IPS-18a (cell line): ENCODE results near the gene CYBRD1.
"Not testable (repeated sequence)": the region's sequence is repeated elsewhere in the genome, so short reads cannot be mapped to it uniquely, and the experiment has no call there.

ENCODE experiments used
- H3K27ac ChIP-seq: one replicate; pipeline ENCODE4 v1.5.1; 2013; ENCODE audit warnings: low read length
- H3K27me3 ChIP-seq: one replicate; pipeline ENCODE4 v1.6.1; 2013; ENCODE audit warnings: mild to moderate bottlenecking, low read length; ENCODE audit not compliant: control insufficient read depth, insufficient read depth
- H3K36me3 ChIP-seq: one replicate; pipeline ENCODE4 v1.6.1; 2013; ENCODE audit warnings: low read depth, low read length; ENCODE audit not compliant: control insufficient read depth
- H3K4me1 ChIP-seq: one replicate; pipeline ENCODE4 v1.6.1; 2013; ENCODE audit warnings: low read depth, low read length; ENCODE audit not compliant: control insufficient read depth
- H3K4me3 ChIP-seq: one replicate; pipeline ENCODE4 v1.5.1; 2013; ENCODE audit warnings: low read length
- H3K9ac ChIP-seq: one replicate; pipeline ENCODE4 v1.6.1; 2013; ENCODE audit warnings: mild to moderate bottlenecking, low read length, moderate library complexity
- H3K9me3 ChIP-seq: one replicate; pipeline ENCODE4 v1.6.1; 2013; ENCODE audit warnings: low read depth, low read length; ENCODE audit not compliant: control insufficient read depth

CYBRD1 gene

GRCh38 chr2:171533331-171533730 is 11.1 kb downstream of the CYBRD1 start:
- no peaks in the 10 kb centered on the region for H3K4me1 ChIP-seq
- H3K27me3 ChIP-seq = no peaks in the 10 kb centered on the region
- H3K36me3 ChIP-seq = no peaks in the 10 kb centered on the region
- no peak overlapping the region for H3K9ac ChIP-seq
- H3K9me3 ChIP-seq = no peaks in the 10 kb centered on the region
- H3K27ac ChIP-seq = no peak overlapping the region
- no peak overlapping the region for H3K4me3 ChIP-seq

- H3K36me3 ChIP-seq, H3K4me1 ChIP-seq, H3K9me3 ChIP-seq, H3K4me3 ChIP-seq, H3K27me3 ChIP-seq, H3K27ac ChIP-seq, H3K9ac ChIP-seq: not testable (repeated sequence)
These were observed 13.3 kb downstream of the CYBRD1 start for GRCh38 chr2:171535528-171535927.

GRCh38 chr2:171540437-171540836 is 18.2 kb downstream of the CYBRD1 start:
- no peaks in the 10 kb centered on the region for H3K4me1 ChIP-seq
- no peaks in the 10 kb centered on the region for H3K9me3 ChIP-seq
- H3K27ac ChIP-seq = no peak overlapping the region
- H3K36me3 ChIP-seq = no peaks in the 10 kb centered on the region
- no peak overlapping the region for H3K9ac ChIP-seq
- no peak overlapping the region for H3K4me3 ChIP-seq
- no peaks in the 10 kb centered on the region for H3K27me3 ChIP-seq

- Histone ChIP-seq H3K9ac (no peak overlapping the region), H3K27me3 (no peaks in the 10 kb centered on the region), H3K9me3 (no peaks in the 10 kb centered on the region), H3K4me3 (no peak overlapping the region), H3K27ac (no peak overlapping the region), H3K4me1 (no peaks in the 10 kb centered on the region), H3K36me3 (no peaks in the 10 kb centered on the region)
These were observed 19.1 kb downstream of the CYBRD1 start for GRCh38 chr2:171541202-171541887.

- no peaks in the 10 kb centered on the region for H3K27me3 ChIP-seq
- H3K4me1 ChIP-seq = no peaks in the 10 kb centered on the region
- H3K9me3 ChIP-seq = no peaks in the 10 kb centered on the region
- no peak overlapping the region for H3K9ac ChIP-seq
- no peak overlapping the region for H3K4me3 ChIP-seq
- H3K36me3 ChIP-seq = no peaks in the 10 kb centered on the region
- H3K27ac ChIP-seq = no peak overlapping the region
These were observed 22.8 kb downstream of the CYBRD1 start for GRCh38 chr2:171545086-171545485.

- H3K9ac ChIP-seq = no peak overlapping the region
- H3K9me3 ChIP-seq = no peaks in the 10 kb centered on the region
- H3K4me1 ChIP-seq = no peaks in the 10 kb centered on the region
- no peaks in the 10 kb centered on the region for H3K36me3 ChIP-seq
- H3K27ac ChIP-seq = no peak overlapping the region
- no peak overlapping the region for H3K4me3 ChIP-seq
- no peaks in the 10 kb centered on the region for H3K27me3 ChIP-seq
These were observed 25.0 kb downstream of the CYBRD1 start for GRCh38 chr2:171547256-171547655.

GRCh38 chr2:171547720-171548119 is 25.4 kb downstream of the CYBRD1 start:
- Histone ChIP-seq H3K27ac (no peak overlapping the region), H3K9me3 (no peaks in the 10 kb centered on the region), H3K4me1 (no peaks in the 10 kb centered on the region), H3K36me3 (no peaks in the 10 kb centered on the region), H3K9ac (no peak overlapping the region), H3K27me3 (no peaks in the 10 kb centered on the region), H3K4me3 (no peak overlapping the region)

- no peaks in the 10 kb centered on the region for H3K4me1 ChIP-seq
- no peaks in the 10 kb centered on the region for H3K27me3 ChIP-seq
- H3K9ac ChIP-seq = no peak overlapping the region
- no peaks in the 10 kb centered on the region for H3K36me3 ChIP-seq
- H3K4me3 ChIP-seq = no peak overlapping the region
- no peak overlapping the region for H3K27ac ChIP-seq
- no peaks in the 10 kb centered on the region for H3K9me3 ChIP-seq
These were observed 28.3 kb downstream of the CYBRD1 start for GRCh38 chr2:171550613-171551012.

GRCh38 chr2:171551836-171552235 is 29.6 kb downstream of the CYBRD1 start:
- no peak overlapping the region for H3K27ac ChIP-seq
- H3K36me3 ChIP-seq = no peaks in the 10 kb centered on the region
- H3K4me3 ChIP-seq = no peak overlapping the region
- no peaks in the 10 kb centered on the region for H3K4me1 ChIP-seq
- H3K9ac ChIP-seq = no peak overlapping the region
- no peaks in the 10 kb centered on the region for H3K9me3 ChIP-seq
- H3K27me3 ChIP-seq = no peaks in the 10 kb centered on the region

- H3K9ac ChIP-seq = no peak overlapping the region
- no peaks in the 10 kb centered on the region for H3K9me3 ChIP-seq
- no peaks in the 10 kb centered on the region for H3K27me3 ChIP-seq
- H3K4me3 ChIP-seq = no peak overlapping the region
- H3K27ac ChIP-seq = no peak overlapping the region
- no peaks in the 10 kb centered on the region for H3K36me3 ChIP-seq
- H3K4me1 ChIP-seq = no peaks in the 10 kb centered on the region
These were observed 31.0 kb downstream of the CYBRD1 start for GRCh38 chr2:171553236-171553635.

- no peak overlapping the region for H3K4me3 ChIP-seq
- no peaks in the 10 kb centered on the region for H3K36me3 ChIP-seq
- H3K9ac ChIP-seq = no peak overlapping the region
- H3K9me3 ChIP-seq = no peaks in the 10 kb centered on the region
- no peaks in the 10 kb centered on the region for H3K27me3 ChIP-seq
- H3K27ac ChIP-seq = no peak overlapping the region
- H3K4me1 ChIP-seq = no peaks in the 10 kb centered on the region
These were observed 31.6 kb downstream of the CYBRD1 start for GRCh38 chr2:171553858-171554257.

GRCh38 chr2:171554991-171555615 is 32.8 kb downstream of the CYBRD1 start:
- no peaks in the 10 kb centered on the region for H3K36me3 ChIP-seq

More at GRCh38 chr2:171554991-171555615, 32.8 kb downstream of the CYBRD1 start:
- Histone ChIP-seq H3K9me3 (no peaks in the 10 kb centered on the region), H3K4me3 (no peak overlapping the region), H3K4me1 (no peaks in the 10 kb centered on the region), H3K27me3 (no peaks in the 10 kb centered on the region), H3K9ac (no peak overlapping the region), H3K27ac (no peak overlapping the region)
